Lung (tissue), 12 donors: ENCODE measurements around the gene ZNF154. TPM values are rescaled to one million over a fixed set of nuclear protein-coding genes. Genes with fewer than 3 reads are reported as not detected.
A peak's percentile ranks its signal among the peaks of the same experiment; 100 is the strongest.
"Not testable (repeated sequence)": the region's sequence is repeated elsewhere in the genome, so short reads cannot be mapped to it uniquely, and the experiment has no call there.

Source experiments
- ATAC-seq: fragments of 200-7000 bp; cut with Tn5 transposase; one replicate; pipeline ENCODE4 v1.9.1; 2020; ENCODE audit warnings: moderate number of reproducible peaks; ENCODE audit not compliant: insufficient read depth, low FRiP score
- DNase-seq, 3 donors: peaks; one replicate each; pipeline ENCODE4 v3.0.0-alpha.2; 2013 to 2017
- H3K27ac ChIP-seq, 2 donors: one replicate each; pipeline ENCODE4 v1.5.1; 2013; ENCODE audit warnings: mild to moderate bottlenecking in 2 of 2, moderate library complexity in 2 of 2, control low read depth in 1 of 2, inconsistent platforms in 1 of 2, low read depth in 1 of 2, low read length in 1 of 2
- H3K27me3 ChIP-seq, 3 donors: one replicate each; pipeline ENCODE4 v1.5.1; 2013; ENCODE audit warnings: low read length in 2 of 3; ENCODE audit not compliant: control insufficient read depth in 3 of 3, insufficient read depth in 3 of 3
- H3K36me3 ChIP-seq, 4 donors: one replicate each; pipeline ENCODE4 v1.5.1; 2013; ENCODE audit warnings: low read length in 4 of 4, mild to moderate bottlenecking in 1 of 4, moderate library complexity in 1 of 4; ENCODE audit not compliant: control insufficient read depth in 4 of 4, insufficient read depth in 4 of 4
- H3K4me1 ChIP-seq, 5 donors: one replicate each; pipeline ENCODE4 v1.5.1; 2013; ENCODE audit warnings: low read length in 5 of 5, mild to moderate bottlenecking in 2 of 5, moderate library complexity in 1 of 5; ENCODE audit not compliant: control insufficient read depth in 5 of 5, insufficient read depth in 5 of 5
- H3K4me3 ChIP-seq: one replicate; pipeline ENCODE4 v1.5.1; 2013; ENCODE audit warnings: mild to moderate bottlenecking, control low read depth, moderate library complexity
- H3K9ac ChIP-seq, 2 donors: one replicate each; pipeline ENCODE4 v1.5.1; 2013; ENCODE audit warnings: low read length in 2 of 2, control low read depth in 1 of 2; ENCODE audit not compliant: insufficient read depth in 1 of 2
- H3K9me3 ChIP-seq, 4 donors: one replicate each; pipeline ENCODE4 v1.5.1; 2013; ENCODE audit warnings: low read length in 3 of 4, mild to moderate bottlenecking in 1 of 4, moderate library complexity in 1 of 4; ENCODE audit not compliant: control insufficient read depth in 4 of 4, insufficient read depth in 3 of 4
- WGBS, 2 donors: extraction: QIAGEN DNeasy Blood & Tissue Kit; methylation state at CpG; one replicate each; pipeline ENCODE4 v1.1.7; 2013; 5-methylcytosine and 5-hydroxymethylcytosine counted together
- polyA plus RNA-seq, 2 donors: library from polyadenylated mRNA; stranded (reverse); fragments of 200-250 nt; gene quantifications; one replicate each; pipeline ENCODE4 v1.2.1, GENCODE V29; 2013
- total RNA-seq, 2 donors: library from RNA; depleted of rRNA in 1 of 2; stranded (reverse); fragments of >200 nt in 1 of 2; gene quantifications; one replicate each; pipeline ENCODE4 v1.2.1, GENCODE V29; 2014 to 2021
- TF ChIP-seq, protein P1 (sequence below): IDR thresholded peaks from 2 replicates; pipeline ENCODE4 v1.5.1; 2012; ENCODE audit warnings: mild to moderate bottlenecking; ENCODE audit errors: control extremely low read depth, extremely low read depth
- donor health status: control.
- donor health status: control.
- donor health status: Bipolar disorder and iron deficiency.
- donor health status: healthy.
- donor health status: DM: yes; HTN: yes; CAD: no.

The ZNF154 gene
- total and polyA plus RNA-seq, 4 donors, result 1.2 to 34.6 (median 2.8) TPM

DNA sequence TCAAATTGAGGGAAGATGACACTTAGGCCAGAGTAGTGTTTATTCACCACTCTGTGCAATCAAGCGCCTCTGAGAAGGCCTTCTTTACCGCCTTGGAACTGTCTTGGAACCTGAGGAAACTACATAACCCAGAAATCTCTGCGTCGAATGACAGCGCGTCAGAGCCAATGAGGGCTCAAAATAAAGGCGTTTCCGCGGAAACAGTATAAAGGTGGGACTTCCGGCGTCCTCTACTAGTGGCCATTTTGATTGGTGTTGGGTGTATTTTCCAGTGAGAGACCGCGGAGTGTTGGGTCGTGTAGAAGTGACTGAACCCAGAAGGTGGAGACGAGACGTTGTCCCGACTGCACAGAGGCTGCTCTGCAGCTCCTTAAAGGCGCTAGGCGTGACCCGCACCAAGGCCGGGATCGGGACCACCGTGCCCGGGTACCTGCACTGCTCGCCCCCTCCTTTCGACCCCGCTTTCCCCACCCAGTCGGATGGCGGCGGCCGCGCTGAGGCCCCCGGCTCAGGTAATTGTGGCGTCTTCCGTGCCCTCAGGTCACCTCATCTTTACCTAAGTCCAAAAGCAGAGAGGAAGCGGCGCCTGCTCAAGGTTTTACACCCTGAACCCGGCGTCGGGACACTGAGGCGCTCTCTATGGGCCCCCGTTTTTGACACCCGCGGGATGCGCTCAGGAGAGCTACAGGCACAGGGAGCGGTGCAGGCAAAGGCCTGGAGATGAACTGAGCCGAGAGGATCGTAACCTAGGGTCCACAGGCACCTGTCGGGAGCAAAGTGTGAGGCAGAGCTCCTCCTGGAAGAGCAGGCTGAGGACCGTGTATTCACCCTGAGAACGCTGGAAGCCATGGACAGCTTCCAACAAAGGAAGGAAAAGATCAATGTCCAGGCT is 37.8 kb upstream of the ZNF154 start, which contains the start of gene ZNF776:
Gene ZNF776, plus strand, starts transcription at position 236 of the 892 bp plus-strand sequence. Its CDS starts 244 bp downstream, at position 480.
- H3K36me3 ChIP-seq, result peaks cover 13 to 48% (median 32%) of the 10 kb centered on the region in 4 donors
- peak within 1 kb of the TSS; percentile 78 to 94 for H3K27ac ChIP-seq
- TF ChIP-seq, protein P1, sequence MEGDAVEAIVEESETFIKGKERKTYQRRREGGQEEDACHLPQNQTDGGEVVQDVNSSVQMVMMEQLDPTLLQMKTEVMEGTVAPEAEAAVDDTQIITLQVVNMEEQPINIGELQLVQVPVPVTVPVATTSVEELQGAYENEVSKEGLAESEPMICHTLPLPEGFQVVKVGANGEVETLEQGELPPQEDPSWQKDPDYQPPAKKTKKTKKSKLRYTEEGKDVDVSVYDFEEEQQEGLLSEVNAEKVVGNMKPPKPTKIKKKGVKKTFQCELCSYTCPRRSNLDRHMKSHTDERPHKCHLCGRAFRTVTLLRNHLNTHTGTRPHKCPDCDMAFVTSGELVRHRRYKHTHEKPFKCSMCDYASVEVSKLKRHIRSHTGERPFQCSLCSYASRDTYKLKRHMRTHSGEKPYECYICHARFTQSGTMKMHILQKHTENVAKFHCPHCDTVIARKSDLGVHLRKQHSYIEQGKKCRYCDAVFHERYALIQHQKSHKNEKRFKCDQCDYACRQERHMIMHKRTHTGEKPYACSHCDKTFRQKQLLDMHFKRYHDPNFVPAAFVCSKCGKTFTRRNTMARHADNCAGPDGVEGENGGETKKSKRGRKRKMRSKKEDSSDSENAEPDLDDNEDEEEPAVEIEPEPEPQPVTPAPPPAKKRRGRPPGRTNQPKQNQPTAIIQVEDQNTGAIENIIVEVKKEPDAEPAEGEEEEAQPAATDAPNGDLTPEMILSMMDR, result no peak
- H3K27me3 ChIP-seq, result no peaks in the 10 kb centered on the region
- WGBS, 2 donors, result 2 to 3% methylated on average over 43 to 51 of the region's 51 CpGs
- H3K9me3 ChIP-seq, result peaks cover 0 to 29% (median 24%) of the 10 kb centered on the region in 4 donors
- peaks cover 3 to 19% (median 5%) of the 10 kb centered on the region in 5 donors for H3K4me1 ChIP-seq
- ATAC-seq, result peak; percentile 93
- H3K9ac ChIP-seq, result peak within 1 kb of the TSS; percentile 69 to 89
- DNase-seq, result peak; percentile 89 to 97 (median 96)
- H3K4me3 ChIP-seq, result peak within 1 kb of the TSS; percentile 97

DNA sequence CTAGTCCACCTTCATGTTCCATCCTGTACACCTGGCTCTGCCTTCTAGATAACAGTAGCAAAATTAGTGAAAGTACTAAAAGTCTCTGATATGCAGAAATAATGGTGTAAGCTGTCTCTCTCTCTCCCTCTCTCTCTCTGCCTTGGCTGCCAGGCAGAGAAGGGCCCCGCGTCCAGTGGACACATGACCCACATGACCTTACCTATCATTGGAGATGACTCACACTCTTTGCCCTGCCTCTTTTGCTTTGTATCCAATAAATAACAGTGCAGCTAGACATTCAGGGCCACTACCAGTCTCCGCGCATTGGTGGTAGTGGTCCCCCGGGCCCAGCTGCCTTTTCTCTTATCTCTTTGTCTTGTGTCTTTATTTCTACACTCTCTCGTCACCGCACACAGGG is 29.8 kb upstream of the ZNF154 start:
- H3K9ac ChIP-seq, DNase-seq, H3K4me3 ChIP-seq, H3K36me3 ChIP-seq, H3K9me3 ChIP-seq, H3K27ac ChIP-seq, H3K27me3 ChIP-seq, H3K4me1 ChIP-seq, ATAC-seq: not testable (repeated sequence)
- WGBS, 2 donors, result 83 to 93% methylated on average over 7 of the region's 7 CpGs

DNA sequence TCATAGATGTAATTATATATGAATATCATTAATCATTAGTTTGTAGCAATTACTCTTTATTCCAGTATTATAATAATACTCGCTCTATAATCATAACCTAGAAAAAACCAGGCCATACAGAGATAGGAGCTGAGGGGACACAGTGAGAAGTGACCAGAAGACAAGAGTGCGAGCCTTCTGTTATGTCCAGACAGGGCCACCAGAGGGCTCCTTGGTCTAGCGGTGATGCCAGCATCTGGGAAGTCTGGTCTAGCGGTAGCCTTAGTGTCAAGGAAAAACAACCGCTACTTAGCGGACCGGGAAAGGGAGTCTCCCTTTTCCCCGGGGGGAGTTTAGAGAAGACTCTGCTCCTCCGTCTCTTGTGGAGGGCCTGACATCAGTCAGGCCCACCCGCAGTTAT is 29.3 kb upstream of the ZNF154 start:
- not testable (repeated sequence) for H3K27me3 ChIP-seq, H3K27ac ChIP-seq, H3K4me3 ChIP-seq, ATAC-seq, H3K9me3 ChIP-seq, H3K9ac ChIP-seq, H3K4me1 ChIP-seq, H3K36me3 ChIP-seq
- 6 to 8% methylated on average over 10 of the region's 10 CpGs for WGBS, 2 donors
- DNase-seq, result peak; percentile 44 to 63 (median 56)
- TF ChIP-seq, protein P1, result peak; percentile 15

DNA sequence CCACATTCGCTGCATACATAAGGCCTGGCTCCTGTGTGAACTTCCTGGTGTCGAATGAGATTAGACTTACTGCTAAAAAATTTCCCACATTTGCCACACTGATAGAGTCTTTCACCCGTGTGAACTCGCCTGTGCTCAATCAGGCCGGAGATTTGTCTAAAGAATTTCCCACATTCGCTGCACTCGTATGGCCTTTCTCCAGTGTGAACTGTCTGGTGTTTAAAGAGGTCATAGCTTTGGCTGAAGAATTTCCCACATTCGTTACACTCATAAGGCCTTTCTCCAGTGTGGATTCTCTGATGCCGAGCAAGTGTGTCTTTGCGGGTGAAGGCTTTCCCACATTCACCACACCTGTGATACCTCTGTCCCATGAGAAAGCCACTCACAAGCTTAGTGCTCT is 11.9 kb upstream of the ZNF154 start:
- no peak for ATAC-seq
- Histone ChIP-seq H3K9ac (no peak overlapping the region), H3K27me3 (no peaks in the 10 kb centered on the region), H3K27ac (no peak overlapping the region), H3K36me3 (peaks cover 32 to 55% (median 42%) of the 10 kb centered on the region in 4 donors), H3K4me3 (no peak overlapping the region), H3K9me3 (peaks cover 0 to 63% (median 47%) of the 10 kb centered on the region in 4 donors), H3K4me1 (no peaks in the 10 kb centered on the region)
- 97 to 98% methylated on average over 10 of the region's 10 CpGs for WGBS, 2 donors
- TF ChIP-seq, protein P1, result no peak
- DNase-seq, result no peak
